LoVo (cell line): ENCODE data around the gene DIP2C.

Source experiments
- DNase-seq: peaks from one replicate; pipeline ENCODE4 v3.0.0-alpha.2; 2016; ENCODE audit warnings: low spot score

DIP2C gene

DNA sequence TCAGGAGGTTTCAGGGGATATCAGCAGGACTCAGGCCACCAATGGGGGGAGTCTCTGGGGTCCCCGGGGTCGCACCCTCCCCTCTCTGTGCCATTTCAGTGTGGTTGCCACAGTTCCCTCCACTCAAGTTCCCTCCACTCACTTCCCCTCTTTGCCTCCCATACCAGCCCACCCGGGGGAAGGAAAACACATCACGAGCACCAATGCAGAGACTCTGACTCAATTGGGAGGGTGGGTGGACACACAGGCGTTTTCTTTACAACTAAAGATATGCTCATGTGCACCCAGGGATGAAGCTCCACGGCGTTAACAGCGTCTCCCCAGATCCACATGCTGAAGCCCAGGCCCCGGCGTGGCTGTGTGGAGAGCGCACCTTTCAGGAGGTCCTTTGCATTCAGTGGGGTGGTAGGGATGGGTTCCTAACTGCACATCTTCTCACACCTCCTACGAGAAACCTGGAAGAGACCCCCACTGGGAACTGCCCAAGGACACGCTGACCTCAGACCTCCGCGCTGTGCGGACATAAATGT is 300.1 kb downstream of the DIP2C start:
- no peak for DNase-seq

DNA sequence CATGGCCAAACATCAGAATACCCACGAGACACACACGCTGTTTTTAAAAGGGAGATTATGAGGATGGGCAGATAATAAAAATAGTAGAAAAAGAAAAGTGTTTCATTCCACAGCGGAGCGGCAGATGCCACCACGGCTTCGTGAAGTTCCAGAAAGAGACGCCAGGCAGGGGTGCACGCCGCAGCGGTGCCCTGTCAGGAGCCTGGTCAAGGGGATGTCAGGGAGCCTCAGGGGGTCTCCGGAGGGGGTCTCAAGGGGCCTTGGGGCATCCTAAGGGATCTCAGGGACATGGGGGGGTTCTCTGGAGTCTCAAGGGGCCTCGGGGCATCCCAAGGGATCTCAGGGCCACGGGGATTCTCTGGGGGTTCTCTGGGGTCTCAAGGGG is 300.8 kb downstream of the DIP2C start:
- DNase-seq, result no peak

DNA sequence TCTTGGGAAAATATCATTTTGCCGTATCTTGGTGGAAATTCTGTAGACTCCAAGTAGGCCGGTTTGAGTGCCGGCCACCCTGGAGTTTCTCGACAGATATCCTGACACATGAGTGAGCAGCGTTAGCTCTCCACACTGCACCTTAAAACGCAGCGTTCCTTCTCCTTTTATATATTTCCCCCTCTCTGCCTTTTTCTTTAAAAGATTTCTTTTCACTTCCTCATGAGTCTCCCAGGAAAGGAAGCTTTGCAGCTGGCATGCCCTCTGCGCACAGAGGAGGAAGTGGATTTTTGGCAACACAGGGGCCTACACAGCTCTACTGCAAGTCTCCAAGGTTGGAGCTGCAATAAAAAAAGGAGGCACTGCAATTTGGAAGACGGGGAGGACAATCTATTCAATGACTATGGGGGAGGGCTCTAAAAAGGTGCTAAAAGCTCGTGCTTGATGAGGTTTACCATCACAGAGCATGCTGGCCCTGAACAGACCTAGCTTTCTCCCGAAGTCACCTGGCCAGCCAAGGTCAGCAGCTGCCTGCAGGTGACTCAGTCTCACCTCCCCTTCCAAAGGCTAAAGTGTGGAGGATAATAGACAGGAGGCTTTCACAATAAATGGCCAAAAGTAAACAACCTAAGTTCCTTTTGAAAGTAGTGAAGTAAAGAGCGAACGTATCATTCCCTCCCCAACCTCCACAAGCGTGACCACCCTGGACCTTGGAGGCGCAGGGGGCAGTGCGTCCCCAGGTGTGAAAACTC is 301.4 kb downstream of the DIP2C start:
- DNase-seq, result no peak

DNA sequence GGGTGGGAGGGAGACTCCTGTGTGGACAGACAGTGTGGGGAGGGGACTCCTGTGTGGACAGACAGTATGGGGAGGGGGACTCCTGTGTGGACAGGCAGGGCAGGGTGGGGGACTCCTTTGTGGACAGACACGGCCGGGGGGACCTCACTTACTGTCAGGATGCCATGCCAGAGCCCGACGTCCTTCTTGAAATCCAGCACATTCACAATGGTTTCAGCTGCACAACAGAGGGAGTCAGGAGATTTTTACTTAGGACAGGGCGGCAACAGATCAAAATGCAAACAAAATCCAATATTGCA is 301.9 kb downstream of the DIP2C start:
- no peak for DNase-seq

DNA sequence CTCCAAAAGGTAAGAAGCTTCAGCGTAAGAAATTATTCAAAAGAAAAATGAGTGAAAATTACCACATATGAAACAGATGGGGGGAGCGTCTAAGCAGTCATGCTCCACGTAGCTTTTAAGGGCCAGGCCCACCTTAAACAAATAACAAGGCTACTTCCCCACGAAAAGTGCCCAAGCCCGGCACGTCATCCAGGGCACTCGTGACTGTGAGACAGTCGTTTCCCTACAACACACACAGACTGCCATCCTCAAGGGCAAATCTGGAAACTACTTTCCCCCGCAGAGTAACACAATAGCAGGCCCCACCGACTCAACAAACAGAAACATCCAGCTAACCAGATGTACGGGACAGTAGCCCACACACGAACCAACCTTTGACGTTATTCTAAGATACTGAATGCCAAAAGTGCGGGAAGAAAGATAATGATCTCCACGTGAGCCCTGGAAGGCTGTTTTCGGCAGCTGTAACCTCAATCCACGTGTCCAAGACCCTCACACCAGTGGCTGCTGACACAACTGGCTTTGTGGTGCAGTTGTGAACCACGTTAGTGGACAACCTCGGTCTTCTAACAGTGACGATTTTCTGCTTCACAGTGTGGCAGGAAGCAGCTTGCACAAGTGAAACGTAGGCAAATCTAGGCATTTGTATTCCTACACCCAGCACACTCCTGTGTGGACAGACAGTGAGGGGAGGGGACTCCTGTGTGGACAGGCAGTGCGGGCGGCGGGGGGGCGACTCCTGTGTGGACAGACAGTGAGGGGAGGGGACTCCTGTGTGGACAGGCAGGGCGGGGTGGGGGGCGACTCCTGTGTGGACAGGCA is 302.5 kb downstream of the DIP2C start:
- no peak for DNase-seq

DNA sequence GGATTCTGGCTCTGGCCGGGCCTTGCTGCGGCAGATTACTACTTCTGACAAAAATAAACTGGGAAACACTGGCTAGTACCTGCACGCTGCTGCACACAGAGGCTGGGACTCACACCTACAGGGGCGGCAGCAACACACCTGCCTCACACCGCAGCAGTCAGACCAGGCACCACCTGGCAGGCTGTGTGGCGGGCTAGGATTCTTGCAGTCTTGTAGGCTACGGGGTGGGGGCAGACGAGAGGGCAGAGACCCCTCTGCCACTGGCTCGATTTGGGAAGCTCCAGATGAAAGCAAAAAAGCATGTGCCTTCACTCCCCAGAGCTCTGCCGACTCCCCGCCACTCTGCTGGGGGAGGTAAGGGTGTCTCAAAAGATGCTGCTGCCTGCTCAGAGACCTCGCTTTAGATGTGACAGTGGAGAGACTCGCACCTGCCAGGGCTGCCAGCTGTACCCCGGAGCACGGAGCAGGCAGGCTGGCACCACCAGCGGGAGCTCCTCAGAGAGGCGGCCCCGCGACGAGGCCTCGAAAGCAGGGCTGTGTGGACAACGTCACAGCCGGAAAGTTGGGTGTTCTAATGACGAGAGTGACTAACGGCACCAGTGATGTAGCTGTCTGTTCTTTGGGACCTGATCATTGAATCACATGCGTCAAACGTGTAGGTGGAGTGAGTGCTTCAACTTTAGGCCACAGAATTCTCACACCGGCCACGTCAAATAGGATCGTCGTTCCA is 303.7 kb downstream of the DIP2C start:
- DNase-seq, result no peak

DNA sequence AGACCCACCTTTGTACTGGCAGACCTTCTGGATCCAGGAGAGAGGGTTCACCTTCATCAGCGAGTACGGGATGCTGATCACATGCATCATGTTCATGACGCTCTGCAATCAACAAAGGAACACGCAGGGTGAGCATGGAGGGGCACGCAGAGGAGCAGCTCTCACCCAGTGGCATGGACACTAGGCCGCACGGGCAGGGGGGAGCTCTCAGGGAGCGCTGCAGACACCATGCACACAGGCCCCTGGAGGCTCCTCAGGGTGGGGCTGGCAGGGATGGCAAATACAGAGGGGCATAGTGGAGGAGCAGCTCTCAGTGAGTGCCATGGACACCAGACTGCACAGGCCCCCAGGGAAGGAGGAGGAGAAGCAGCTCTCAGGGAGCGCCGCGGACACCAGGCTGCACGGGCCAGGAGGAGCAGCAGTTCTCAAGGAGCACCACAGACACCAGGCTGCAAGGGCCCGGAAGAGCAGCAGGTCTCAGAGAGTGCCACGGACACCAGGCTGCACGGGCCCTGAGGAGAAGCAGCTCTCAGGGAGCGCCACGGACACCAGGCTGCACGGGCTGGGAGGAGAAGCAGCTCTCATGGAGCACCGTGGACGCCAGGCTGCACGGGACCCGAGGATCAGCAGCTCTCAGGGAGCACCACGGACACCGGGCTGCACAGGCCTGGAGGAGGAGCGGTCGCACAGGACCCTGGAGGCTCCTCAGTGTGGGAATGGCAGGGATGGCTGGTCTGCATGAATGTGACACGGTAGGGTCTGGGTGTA is 304.7 kb downstream of the DIP2C start:
- DNase-seq, result no peak

DNA sequence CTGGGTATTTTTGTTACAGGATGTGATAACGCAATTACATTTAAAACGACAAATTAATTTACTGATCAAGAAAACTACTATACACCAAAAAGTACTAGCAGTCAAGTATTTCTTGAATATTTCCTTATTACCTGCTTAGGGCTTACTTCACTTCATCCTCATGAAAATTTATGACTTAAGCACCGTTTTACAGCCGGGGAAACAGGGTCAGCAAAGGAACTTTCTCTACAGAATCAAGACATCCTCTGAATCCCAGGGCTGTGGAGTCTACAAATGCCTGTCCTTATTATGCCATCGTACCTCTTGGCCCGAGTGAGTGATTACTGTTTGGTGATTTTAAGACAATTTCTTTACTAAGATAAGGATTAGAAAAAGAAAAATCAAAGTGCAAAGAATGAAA is 305.9 kb downstream of the DIP2C start:
- DNase-seq, result no peak

DNA sequence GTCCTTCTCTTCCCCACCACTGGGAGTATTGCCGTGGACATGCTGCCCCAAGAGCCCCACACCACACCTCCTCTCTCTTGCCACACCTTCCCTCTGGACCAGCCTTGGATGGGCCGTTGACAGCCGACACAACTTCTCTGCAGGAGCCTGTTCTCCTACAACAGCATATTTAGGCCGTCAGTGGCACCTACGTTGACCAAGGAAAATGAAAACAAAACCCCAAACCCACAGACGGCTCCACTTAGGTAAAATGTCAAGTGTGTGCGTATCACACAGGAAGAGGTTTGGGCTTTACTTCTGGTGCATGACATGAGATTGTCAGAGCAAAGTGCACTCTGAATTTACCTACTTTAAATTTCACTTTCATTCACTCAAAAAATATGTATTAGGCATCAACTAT is 307.7 kb downstream of the DIP2C start:
- DNase-seq, result no peak

DNA sequence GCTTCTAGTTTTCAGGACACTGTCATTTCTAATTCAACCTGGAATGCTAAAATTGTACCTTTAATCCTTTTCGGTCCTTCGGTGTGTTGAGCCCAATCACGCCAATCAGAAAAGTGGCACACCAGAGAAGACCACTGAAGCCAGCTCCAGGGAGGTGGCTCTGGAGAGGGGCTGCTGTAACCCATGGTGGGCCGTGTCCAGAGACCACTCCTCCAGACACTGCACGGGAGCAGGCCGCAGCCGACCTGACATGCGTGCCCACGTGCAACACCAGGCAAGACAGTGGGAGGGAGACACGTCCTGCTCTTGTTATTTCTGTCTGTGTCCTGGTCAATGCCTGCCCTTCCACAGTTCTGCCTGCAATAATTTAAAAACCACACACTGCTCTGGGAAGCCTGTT is 308.1 kb downstream of the DIP2C start:
- DNase-seq, result no peak

DNA sequence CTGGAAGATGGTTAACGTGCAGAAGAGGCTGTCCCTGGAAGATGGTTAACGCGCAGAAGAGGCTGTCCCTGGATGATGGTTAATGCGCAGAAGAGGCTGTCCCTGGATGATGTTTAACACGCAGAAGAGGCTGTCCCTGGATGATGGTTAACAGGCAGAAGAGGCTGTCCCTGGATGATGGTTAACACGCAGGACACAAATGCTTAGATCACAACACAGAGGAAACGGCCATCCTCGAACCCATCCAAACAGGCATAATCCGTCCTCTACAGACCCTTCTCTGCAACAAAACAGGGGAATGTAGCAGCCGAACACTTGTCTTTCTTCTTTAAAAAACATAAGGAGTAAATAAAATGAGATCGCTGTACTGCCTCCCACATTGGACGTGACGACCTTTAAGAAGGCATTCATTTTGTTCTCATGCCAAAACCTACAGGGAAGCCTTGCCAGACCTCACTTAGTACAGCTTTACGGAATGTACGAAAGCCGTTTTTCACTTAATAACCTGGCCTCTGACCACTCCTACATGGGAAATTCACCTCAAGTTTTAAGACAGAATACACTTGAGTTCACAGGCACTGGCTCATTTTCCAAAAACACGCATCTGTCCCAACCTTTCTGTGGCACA is 309.0 kb downstream of the DIP2C start:
- no peak for DNase-seq

DNA sequence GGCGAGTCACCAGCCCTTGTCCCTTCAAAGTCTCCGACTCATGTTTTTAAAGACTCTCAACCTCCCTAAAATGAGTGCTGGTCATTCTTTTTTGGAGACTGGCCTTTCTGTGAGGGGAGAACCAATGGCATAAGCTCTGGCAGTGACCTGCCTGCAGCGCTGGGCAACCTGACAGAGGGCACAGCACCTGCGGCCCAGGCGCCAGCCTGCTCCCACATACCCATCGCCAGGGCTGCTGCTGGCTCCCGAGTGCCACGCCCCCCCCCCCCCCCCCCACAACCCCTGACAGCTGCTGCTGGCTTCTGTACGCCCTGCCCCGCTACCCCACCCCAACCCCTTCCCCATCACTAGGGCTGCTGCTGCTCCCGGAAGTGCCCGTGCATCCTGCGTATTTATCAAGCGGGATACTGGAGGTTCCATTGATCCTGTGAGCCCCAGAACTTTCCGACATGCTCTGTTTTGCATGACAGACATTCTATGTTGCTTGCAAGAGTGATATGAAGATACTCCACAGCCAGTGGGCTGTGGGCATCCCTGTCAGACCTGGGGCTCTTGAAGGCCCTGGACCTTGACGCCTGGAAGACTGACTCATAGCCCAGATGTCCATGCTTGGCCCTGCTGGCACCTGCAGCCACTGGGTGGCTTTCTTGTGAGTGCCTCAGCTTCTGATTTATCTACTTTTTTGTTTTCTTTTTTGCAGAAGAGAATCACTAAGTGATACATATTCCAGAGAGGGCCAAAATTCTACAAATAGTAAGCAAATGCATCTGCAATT is 310.4 kb downstream of the DIP2C start:
- DNase-seq, result no peak

DNA sequence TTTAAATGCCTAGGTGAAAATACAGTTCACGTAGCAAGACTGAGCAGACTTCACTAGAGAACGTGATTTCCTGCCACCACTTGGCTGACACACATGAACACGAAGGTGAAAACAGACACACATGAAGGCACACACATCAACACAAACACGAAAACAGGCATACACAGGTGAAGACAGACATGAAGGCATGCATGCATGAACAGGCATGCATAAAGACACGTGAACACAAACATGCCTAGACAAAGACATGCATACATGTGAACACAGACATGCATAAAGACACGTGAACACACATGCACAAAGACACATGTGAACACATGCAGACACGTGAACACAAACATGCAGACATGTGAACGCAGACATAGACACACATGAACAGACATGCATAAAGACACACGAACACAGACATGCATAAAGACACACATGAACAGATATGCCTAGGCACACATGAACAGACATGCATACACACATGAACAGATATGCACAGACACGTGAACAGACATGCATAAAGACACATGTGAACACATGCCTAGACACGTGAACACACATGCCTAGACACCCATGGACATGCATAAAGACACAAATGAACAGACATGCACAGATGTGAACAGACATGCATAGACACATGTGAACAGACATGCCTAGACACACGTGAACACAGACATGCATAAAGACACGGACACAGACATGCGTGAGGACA is 311.1 kb downstream of the DIP2C start:
- no peak for DNase-seq

DNA sequence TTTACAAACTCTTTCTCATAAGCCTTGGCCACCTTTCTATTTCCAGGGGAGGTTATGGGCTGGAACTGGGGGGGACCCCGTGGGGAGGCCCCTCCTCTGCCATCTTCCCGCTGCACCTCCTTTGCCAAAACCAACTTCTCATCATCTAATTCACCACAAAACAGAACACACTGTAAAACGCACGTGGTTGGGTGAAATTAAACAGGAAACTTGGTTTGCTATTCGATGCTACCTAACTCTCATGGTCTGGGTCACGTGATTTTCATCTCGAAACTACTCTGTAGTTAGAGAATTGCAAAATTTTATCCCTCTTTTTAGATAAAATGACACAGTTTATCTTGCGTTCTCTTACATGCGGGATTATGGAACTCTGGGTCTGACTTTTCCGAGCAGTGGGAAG is 312.2 kb downstream of the DIP2C start:
- DNase-seq, result no peak

DNA sequence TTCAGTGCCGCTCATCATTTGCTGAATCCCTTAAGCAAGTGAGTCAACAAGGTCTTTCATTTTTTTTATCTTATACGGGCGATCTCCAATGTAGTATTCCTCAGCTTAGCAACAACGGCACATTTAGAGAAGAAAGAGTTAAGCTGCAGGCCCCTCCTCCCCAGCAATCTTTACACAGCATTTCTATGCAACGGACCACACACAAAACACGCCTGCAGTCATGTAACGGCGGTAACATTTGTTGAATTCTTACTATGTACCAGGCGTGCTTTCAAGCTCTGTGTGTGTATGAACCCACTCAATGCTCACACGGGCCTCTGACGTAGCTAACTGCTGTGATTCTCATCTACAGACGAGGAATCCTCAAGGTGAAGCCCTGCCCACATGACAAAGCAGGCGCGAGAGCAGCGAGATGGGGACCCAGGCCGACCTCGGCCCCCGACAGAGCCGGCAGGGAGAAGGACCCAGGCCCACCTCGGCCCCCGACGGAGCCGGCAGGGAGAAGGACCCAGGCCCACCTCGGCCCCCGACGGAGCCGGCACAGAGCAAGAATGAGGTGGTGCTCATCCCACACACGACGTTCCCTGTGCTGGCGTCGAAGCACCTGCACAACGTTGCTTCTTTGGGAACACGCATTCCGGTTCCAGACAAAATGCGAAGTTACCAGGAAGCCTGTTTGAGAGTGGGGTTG is 313.5 kb downstream of the DIP2C start:
- DNase-seq, result no peak

DNA sequence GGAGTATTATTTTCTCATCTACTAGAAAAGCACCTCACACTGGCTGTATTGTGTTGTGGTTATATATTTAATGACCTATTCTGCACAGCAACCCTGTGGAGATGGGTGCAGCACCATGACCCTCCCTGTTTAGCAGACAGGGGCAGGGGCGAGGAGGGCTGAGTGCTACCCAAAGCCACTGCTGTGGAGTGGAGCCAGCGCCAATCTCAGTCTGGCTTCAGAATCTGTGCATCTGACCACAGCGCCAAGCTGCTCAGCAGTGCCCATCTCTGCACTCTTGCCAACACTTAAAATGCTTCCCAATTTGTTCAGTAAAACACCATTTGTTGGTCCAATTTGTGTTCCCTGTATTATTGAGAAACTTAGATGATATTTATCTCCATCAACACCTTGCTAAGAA is 315.1 kb downstream of the DIP2C start:
- no peak for DNase-seq

DNA sequence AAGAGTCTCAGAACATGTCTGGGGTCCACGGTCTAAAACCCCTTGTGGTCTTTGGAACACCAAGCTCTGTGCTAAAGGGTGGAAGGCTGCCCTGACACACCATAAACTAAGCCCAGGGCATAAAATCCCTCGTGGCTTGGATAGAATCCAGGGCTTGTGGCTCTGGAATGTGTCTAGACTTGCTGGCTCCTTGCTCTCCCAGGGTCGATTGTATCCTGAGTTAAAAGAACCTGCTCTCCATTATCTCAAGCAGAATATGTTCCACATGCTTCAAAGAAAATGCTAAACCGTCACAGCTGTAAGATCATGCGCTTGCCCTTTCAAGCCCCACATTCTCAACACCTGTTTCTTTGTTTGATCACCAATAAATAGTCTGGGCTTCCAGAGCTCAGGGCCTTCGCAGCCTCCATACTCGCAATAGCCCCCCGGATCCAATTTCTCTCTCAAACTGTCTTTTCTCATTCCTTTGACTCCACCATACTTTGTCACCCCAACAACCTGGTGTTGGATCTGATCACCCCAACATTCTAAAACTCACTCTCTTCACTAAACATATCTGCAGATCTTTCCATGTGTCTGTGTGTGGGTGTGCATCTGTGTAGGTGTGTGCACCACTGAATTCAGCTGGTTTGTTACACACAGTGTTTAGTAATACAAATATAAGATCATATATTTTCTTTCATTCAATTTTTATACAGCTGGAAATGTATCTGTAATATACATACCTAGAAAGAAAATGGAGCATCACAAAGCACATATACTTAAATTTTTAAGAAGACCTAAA is 315.8 kb downstream of the DIP2C start:
- no peak for DNase-seq

DNA sequence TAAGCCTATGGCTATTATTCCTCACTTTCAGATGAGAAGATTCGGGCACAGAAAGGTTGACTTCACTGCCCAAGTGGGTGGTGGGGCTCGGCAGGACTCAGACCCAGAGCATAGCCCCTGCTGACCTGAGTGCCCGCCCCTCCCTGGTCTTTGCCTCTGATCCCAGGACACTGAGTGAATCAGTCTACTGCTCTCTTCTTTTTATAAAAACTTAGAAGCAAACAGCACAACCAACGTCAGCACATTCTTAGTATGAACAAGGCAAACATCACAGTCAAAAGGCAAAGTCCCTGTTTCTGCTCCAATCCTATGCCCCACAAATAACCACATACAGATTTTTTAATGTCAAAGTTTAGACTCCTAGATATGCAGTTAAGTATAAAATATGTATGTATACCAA is 316.5 kb downstream of the DIP2C start:
- no peak for DNase-seq

DNA sequence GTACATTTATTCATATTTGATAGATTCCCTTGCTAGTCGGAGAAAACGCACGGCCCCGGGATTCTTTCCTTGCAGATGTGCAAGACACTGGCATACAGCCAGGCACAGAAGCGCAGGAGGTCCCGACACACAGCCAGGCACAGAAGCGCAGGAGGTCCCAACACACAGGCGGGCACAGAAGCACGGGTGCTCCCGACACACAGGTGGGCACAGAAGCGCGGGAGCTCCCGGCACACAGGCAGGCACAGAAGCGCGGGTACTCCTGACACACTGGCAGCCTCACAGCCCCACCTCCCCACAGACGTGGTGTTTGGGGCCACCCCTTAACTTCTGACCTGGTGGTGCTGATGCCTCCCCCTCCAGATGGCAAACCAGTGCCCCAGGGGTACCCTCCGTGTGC is 316.9 kb downstream of the DIP2C start:
- DNase-seq, result no peak
